Neural cell (in vitro differentiated cells): ENCODE measurements around the gene CCDC12. TPM values are rescaled to one million over a fixed set of nuclear protein-coding genes. Genes with fewer than 3 reads are reported as not detected.

Source experiments
- H2AFZ ChIP-seq: fragments of 200-600, 300-800 bp; sonication (generic), shearing (Covaris generic); 2 replicates; pipeline ENCODE4 v1.6.0; 2014; ENCODE audit warnings: low read depth, mild to moderate bottlenecking, antibody characterized with exemption, low read length, moderate library complexity
- H3F3A ChIP-seq: fragments of 200-600 bp; shearing (Covaris generic); 2 replicates; pipeline ENCODE4 v1.6.1; 2016; ENCODE audit warnings: mild to moderate bottlenecking, moderate library complexity, mixed read lengths, antibody characterized with exemption, low read length; ENCODE audit not compliant: insufficient read depth, poor library complexity, severe bottlenecking
- H3K27ac ChIP-seq: fragments of 200-600, 300-800 bp; sonication (generic), shearing (Covaris generic); 2 replicates; pipeline ENCODE4 v1.5.1; 2014; ENCODE audit warnings: mild to moderate bottlenecking, low read length, moderate library complexity
- H3K27me3 ChIP-seq: fragments of 300-800, 200-600 bp; sonication (generic), shearing (Covaris generic); 2 replicates; pipeline ENCODE4 v1.6.0; 2014; ENCODE audit warnings: mild to moderate bottlenecking, low read depth, low read length, moderate library complexity; ENCODE audit not compliant: insufficient read depth
- H3K36me3 ChIP-seq: fragments of 300-800, 200-600 bp; sonication (generic), shearing (Covaris generic); 2 replicates; pipeline ENCODE4 v1.5.1; 2014; ENCODE audit warnings: mild to moderate bottlenecking, antibody characterized with exemption, low read length, moderate library complexity; ENCODE audit not compliant: insufficient read depth
- H3K4me2 ChIP-seq: fragments of 300-800, 200-600 bp; sonication (generic), shearing (Covaris generic); 2 replicates; pipeline ENCODE4 v1.6.0; 2014; ENCODE audit warnings: mild to moderate bottlenecking, low read length
- H3K4me3 ChIP-seq: fragments of 300-800, 200-600 bp; sonication (generic), shearing (Covaris generic); 2 replicates; pipeline ENCODE4 v1.5.1; 2014; ENCODE audit warnings: mild to moderate bottlenecking, low read length, moderate library complexity
- H3K79me2 ChIP-seq: fragments of 200-600 bp; shearing (Covaris generic); replicated peaks from 2 replicates; pipeline ENCODE4 v1.6.0; 2014; ENCODE audit warnings: mild to moderate bottlenecking, low read length, moderate library complexity; ENCODE audit not compliant: insufficient read depth
- H3K9ac ChIP-seq: fragments of 300-800, 200-600 bp; sonication (generic), shearing (Covaris generic); 2 replicates; pipeline ENCODE4 v1.6.1; 2016; ENCODE audit warnings: mild to moderate bottlenecking, low read length, mixed read lengths
- H3K9me2 ChIP-seq: fragments of 200-600 bp; shearing (Covaris generic); 2 replicates; pipeline ENCODE4 v1.6.1; 2016; ENCODE audit warnings: mild to moderate bottlenecking, low read length, mixed read lengths; ENCODE audit not compliant: insufficient read depth
- H3K9me3 ChIP-seq: fragments of 200-600, 300-800 bp; sonication (generic), shearing (Covaris generic); 2 replicates; pipeline ENCODE4 v1.6.1; 2016; ENCODE audit warnings: mild to moderate bottlenecking, mixed run types, low read length, moderate library complexity, mixed read lengths
- H4K20me1 ChIP-seq: fragments of 200-600 bp; shearing (Covaris generic); 2 replicates; pipeline ENCODE4 v1.6.1; 2016; ENCODE audit warnings: mild to moderate bottlenecking, mixed run types; ENCODE audit not compliant: insufficient read depth
- EP300 ChIP-seq: fragments of 450-650 bp; conservative IDR thresholded peaks from 2 replicates; pipeline ENCODE4 v1.6.1; 2014; ENCODE audit warnings: antibody characterized with exemption, mild to moderate bottlenecking, moderate library complexity; ENCODE audit not compliant: poor library complexity, severe bottlenecking
- EZH2 ChIP-seq: fragments of 200-600, 300-800 bp; shearing (Covaris generic), sonication (generic); IDR thresholded peaks from 2 replicates; pipeline ENCODE4 v1.6.1; 2014; ENCODE audit warnings: antibody characterized with exemption, low read length, borderline replicate concordance, mild to moderate bottlenecking; ENCODE audit not compliant: insufficient read depth, poor library complexity, severe bottlenecking
- MXI1 ChIP-seq: fragments of 450-650 bp; conservative IDR thresholded peaks from 2 replicates; pipeline ENCODE4 v1.6.1; 2014; ENCODE audit warnings: antibody characterized with exemption, mild to moderate bottlenecking; ENCODE audit not compliant: poor library complexity, severe bottlenecking
- POLR2AphosphoS5 ChIP-seq: IDR thresholded peaks from 2 replicates; pipeline ENCODE4 v1.6.1; 2012
- RAD21 ChIP-seq: fragments of 450-650 bp; conservative IDR thresholded peaks from 2 replicates; pipeline ENCODE4 v1.6.1; 2014; ENCODE audit warnings: antibody characterized with exemption, mild to moderate bottlenecking, moderate library complexity
- SMC3 ChIP-seq: fragments of 450-650 bp; conservative IDR thresholded peaks from 2 replicates; pipeline ENCODE4 v1.6.1; 2014; ENCODE audit warnings: antibody characterized with exemption, mild to moderate bottlenecking, moderate library complexity; ENCODE audit not compliant: poor library complexity
- TAF1 ChIP-seq: IDR thresholded peaks from 2 replicates; pipeline ENCODE4 v1.6.1; 2012; ENCODE audit warnings: low read depth
- polyA plus RNA-seq: library from polyadenylated mRNA; depleted of rRNA; stranded (reverse); fragments of >200 nt; gene quantifications from 2 replicates; pipeline ENCODE4 v1.2.3, GENCODE V29; 2014
- TF ChIP-seq, protein P1 (sequence below): IDR thresholded peaks from 2 replicates; pipeline ENCODE4 v1.6.1; 2012; ENCODE audit warnings: borderline replicate concordance
- TF ChIP-seq, protein P2 (sequence below): fragments of 450-650 bp; IDR thresholded peaks from 2 replicates; pipeline ENCODE4 v1.5.1; 2014; ENCODE audit warnings: antibody characterized with exemption, mild to moderate bottlenecking, moderate library complexity; ENCODE audit not compliant: poor library complexity, severe bottlenecking

CCDC12 gene
- polyA plus RNA-seq, 1 donor from 2014 or later = 46.4 TPM

GRCh38 chr3:46914849-46915248, 61.7 kb downstream of the CCDC12 start:
- no peak for TF ChIP-seq SMC3
- TF ChIP-seq, protein P1, sequence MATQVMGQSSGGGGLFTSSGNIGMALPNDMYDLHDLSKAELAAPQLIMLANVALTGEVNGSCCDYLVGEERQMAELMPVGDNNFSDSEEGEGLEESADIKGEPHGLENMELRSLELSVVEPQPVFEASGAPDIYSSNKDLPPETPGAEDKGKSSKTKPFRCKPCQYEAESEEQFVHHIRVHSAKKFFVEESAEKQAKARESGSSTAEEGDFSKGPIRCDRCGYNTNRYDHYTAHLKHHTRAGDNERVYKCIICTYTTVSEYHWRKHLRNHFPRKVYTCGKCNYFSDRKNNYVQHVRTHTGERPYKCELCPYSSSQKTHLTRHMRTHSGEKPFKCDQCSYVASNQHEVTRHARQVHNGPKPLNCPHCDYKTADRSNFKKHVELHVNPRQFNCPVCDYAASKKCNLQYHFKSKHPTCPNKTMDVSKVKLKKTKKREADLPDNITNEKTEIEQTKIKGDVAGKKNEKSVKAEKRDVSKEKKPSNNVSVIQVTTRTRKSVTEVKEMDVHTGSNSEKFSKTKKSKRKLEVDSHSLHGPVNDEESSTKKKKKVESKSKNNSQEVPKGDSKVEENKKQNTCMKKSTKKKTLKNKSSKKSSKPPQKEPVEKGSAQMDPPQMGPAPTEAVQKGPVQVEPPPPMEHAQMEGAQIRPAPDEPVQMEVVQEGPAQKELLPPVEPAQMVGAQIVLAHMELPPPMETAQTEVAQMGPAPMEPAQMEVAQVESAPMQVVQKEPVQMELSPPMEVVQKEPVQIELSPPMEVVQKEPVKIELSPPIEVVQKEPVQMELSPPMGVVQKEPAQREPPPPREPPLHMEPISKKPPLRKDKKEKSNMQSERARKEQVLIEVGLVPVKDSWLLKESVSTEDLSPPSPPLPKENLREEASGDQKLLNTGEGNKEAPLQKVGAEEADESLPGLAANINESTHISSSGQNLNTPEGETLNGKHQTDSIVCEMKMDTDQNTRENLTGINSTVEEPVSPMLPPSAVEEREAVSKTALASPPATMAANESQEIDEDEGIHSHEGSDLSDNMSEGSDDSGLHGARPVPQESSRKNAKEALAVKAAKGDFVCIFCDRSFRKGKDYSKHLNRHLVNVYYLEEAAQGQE = no peak
- TF ChIP-seq MXI1 = no peak
- TF ChIP-seq EZH2 = no peak
- no peak for TF ChIP-seq TAF1
- TF ChIP-seq, protein P2, sequence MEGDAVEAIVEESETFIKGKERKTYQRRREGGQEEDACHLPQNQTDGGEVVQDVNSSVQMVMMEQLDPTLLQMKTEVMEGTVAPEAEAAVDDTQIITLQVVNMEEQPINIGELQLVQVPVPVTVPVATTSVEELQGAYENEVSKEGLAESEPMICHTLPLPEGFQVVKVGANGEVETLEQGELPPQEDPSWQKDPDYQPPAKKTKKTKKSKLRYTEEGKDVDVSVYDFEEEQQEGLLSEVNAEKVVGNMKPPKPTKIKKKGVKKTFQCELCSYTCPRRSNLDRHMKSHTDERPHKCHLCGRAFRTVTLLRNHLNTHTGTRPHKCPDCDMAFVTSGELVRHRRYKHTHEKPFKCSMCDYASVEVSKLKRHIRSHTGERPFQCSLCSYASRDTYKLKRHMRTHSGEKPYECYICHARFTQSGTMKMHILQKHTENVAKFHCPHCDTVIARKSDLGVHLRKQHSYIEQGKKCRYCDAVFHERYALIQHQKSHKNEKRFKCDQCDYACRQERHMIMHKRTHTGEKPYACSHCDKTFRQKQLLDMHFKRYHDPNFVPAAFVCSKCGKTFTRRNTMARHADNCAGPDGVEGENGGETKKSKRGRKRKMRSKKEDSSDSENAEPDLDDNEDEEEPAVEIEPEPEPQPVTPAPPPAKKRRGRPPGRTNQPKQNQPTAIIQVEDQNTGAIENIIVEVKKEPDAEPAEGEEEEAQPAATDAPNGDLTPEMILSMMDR = no peak
- Histone ChIP-seq H3K27me3 (no peaks in the 10 kb centered on the region), H3K9ac (no peak overlapping the region), H3K9me3 (peaks cover 6% of the 10 kb centered on the region), H3K79me2 (no peaks in the 10 kb centered on the region), H3K4me3 (no peak overlapping the region), H3F3A (no peaks in the 10 kb centered on the region), H4K20me1 (no peaks in the 10 kb centered on the region), H3K9me2 (no peaks in the 10 kb centered on the region), H3K4me2 (no peak overlapping the region), H2AFZ (no peak overlapping the region), H3K36me3 (peaks cover 4% of the 10 kb centered on the region), H3K27ac (no peak overlapping the region)

GRCh38 chr3:46913644-46914043, 62.9 kb downstream of the CCDC12 start:
- no peak for TF ChIP-seq SMC3
- TF ChIP-seq EP300 = no peak
- no peak for TF ChIP-seq POLR2AphosphoS5
- TF ChIP-seq MXI1 = no peak
- no peak for TF ChIP-seq TAF1
- no peak for TF ChIP-seq EZH2
- TF ChIP-seq, protein P2 = no peak
- no peak for TF ChIP-seq RAD21
- TF ChIP-seq, protein P1 = no peak
- no peak overlapping the region for H3K4me2 ChIP-seq

More at GRCh38 chr3:46913644-46914043, 62.9 kb downstream of the CCDC12 start:
- Histone ChIP-seq H3K9me2 (no peaks in the 10 kb centered on the region), H3K36me3 (peaks cover 4% of the 10 kb centered on the region), H3K27ac (no peak overlapping the region), H3K4me3 (no peak overlapping the region), H3K79me2 (no peaks in the 10 kb centered on the region), H2AFZ (no peak overlapping the region), H3K27me3 (no peaks in the 10 kb centered on the region), H4K20me1 (no peaks in the 10 kb centered on the region), H3K9ac (no peak overlapping the region), H3F3A (no peaks in the 10 kb centered on the region), H3K9me3 (peaks cover 6% of the 10 kb centered on the region)
